Ectodermal cell (in vitro differentiated cells): Measurements from ENCODE around the gene RNF157.
"Not testable (repeated sequence)": the region's sequence is repeated elsewhere in the genome, so short reads cannot be mapped to it uniquely, and the experiment has no call there.

Experiments
- H3K27ac ChIP-seq: 2 replicates; pipeline ENCODE4 v1.7.0; 2013; ENCODE audit warnings: mild to moderate bottlenecking, low read depth, low read length; ENCODE audit not compliant: insufficient read depth, poor library complexity, severe bottlenecking
- H3K27me3 ChIP-seq: 2 replicates; pipeline ENCODE4 v1.7.0; 2013; ENCODE audit warnings: mild to moderate bottlenecking, low read length; ENCODE audit not compliant: insufficient read depth, control insufficient read depth, poor library complexity, severe bottlenecking
- H3K36me3 ChIP-seq: one replicate; pipeline ENCODE4 v1.7.0; 2013; ENCODE audit warnings: low read length; ENCODE audit not compliant: control insufficient read depth, insufficient read depth
- H3K4me1 ChIP-seq: one replicate; pipeline ENCODE4 v1.7.0; 2013; ENCODE audit warnings: low read length; ENCODE audit not compliant: control insufficient read depth, insufficient read depth
- H3K4me3 ChIP-seq: 2 replicates; pipeline ENCODE4 v1.7.0; 2013; ENCODE audit warnings: low read depth, low read length, control low read depth; ENCODE audit not compliant: insufficient read depth
- H3K9me3 ChIP-seq: 2 replicates; pipeline ENCODE4 v1.7.0; 2013; ENCODE audit warnings: mild to moderate bottlenecking, low read length, moderate library complexity; ENCODE audit not compliant: control insufficient read depth
- WGBS, 2 experiments: methylation state at CpG; one replicate each; pipeline ENCODE4 v1.1.7; 2013; ENCODE audit warnings: missing lambda C conversion rate in 2 of 2; 5-methylcytosine and 5-hydroxymethylcytosine counted together

The RNF157 gene

GRCh38 chr17:76262732-76263344 is 22.5 kb upstream of the RNF157 start:
- H3K27ac ChIP-seq: no peak overlapping the region
- no peaks in the 10 kb centered on the region for H3K36me3 ChIP-seq
- 80 to 85% methylated on average over 9 of the region's 9 CpGs for WGBS, 2 experiments
- H3K4me3 ChIP-seq: no peak overlapping the region
- peaks cover 18% of the 10 kb centered on the region for H3K4me1 ChIP-seq
- H3K9me3 ChIP-seq: no peaks in the 10 kb centered on the region
- H3K27me3 ChIP-seq: no peaks in the 10 kb centered on the region

DNA sequence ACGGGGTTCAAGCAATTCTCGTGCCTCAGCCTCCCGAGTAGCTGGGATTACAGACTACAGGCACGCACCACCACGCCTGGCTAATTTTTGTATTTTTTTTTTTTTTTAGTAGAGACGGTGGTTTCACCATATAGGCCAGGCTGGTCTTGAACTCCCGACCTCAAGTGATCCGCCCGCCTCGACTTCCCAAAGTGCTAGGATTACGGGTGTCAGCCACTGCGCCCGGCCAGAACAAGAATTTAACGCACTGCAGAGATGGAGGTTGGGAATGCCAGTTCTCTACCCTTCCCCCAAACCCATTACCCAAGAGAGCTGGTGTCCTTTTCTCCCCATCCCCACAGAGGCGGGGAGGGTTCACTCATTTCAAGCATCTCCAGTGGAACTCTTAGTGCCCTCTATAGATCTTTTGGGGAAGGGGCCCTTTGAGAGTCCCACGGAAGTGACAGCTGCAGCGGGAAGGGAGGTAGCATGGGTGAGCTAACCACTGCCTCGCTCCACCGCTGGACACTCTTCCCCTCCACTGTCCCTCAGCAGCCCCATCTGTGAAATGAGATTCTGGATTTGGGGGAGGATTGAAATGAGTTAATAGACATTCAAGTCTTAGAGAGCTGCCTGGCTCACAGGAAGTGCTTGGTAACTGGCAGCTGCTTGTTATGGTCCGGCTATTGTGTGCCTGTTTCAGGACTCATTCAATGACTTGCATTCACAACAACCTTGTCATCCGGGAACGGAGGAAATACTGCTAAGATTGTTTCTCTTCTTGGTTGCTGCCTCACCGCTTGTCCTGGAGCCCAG is 21.3 kb upstream of the RNF157 start:
- 89 to 91% methylated on average over 23 of the region's 23 CpGs for whole genome bisulfite sequencing, 2 experiments
- peaks cover 7% of the 10 kb centered on the region for H3K4me1 ChIP-seq
- H3K4me3 ChIP-seq: no peak overlapping the region
- no peaks in the 10 kb centered on the region for H3K27me3 ChIP-seq
- H3K9me3 ChIP-seq: no peaks in the 10 kb centered on the region
- H3K36me3 ChIP-seq: no peaks in the 10 kb centered on the region
- H3K27ac ChIP-seq: no peak overlapping the region

DNA sequence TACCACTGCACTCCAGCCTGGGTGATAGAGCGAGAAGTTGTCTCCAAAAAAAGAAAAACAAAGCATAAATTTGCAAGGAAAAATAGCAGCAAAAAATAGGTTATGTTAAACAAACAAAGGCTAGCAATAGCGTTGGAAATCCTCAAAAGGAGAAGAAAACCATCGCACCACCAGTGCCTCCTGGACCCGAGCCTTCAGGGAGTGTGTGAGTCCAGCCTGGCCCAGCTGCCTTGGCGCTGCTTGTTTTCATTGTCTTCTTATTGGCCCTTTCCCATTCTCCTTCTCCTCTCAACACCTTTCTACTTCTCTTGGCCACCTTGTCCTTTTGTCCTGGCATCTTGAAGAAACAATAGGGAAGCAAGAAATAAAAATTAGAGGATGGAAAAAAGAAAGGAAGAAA is 20.4 kb upstream of the RNF157 start:
- Histone ChIP-seq H3K4me3 (no peak overlapping the region), H3K9me3 (no peaks in the 10 kb centered on the region), H3K4me1 (peaks cover 4% of the 10 kb centered on the region), H3K27me3 (no peaks in the 10 kb centered on the region), H3K36me3 (no peaks in the 10 kb centered on the region), H3K27ac (no peak overlapping the region)
- WGBS, 2 experiments: 81% methylated on average over 5 of the region's 5 CpGs

- Histone ChIP-seq H3K9me3 (no peaks in the 10 kb centered on the region), H3K27me3 (no peaks in the 10 kb centered on the region), H3K27ac (no peak overlapping the region), H3K4me1 (peaks cover 4% of the 10 kb centered on the region), H3K4me3 (no peak overlapping the region), H3K36me3 (no peaks in the 10 kb centered on the region)
- WGBS, 2 experiments: 93 to 96% methylated on average over 7 of the region's 7 CpGs
Measured at GRCh38 chr17:76260220-76260619, 19.9 kb upstream of the RNF157 start.

DNA sequence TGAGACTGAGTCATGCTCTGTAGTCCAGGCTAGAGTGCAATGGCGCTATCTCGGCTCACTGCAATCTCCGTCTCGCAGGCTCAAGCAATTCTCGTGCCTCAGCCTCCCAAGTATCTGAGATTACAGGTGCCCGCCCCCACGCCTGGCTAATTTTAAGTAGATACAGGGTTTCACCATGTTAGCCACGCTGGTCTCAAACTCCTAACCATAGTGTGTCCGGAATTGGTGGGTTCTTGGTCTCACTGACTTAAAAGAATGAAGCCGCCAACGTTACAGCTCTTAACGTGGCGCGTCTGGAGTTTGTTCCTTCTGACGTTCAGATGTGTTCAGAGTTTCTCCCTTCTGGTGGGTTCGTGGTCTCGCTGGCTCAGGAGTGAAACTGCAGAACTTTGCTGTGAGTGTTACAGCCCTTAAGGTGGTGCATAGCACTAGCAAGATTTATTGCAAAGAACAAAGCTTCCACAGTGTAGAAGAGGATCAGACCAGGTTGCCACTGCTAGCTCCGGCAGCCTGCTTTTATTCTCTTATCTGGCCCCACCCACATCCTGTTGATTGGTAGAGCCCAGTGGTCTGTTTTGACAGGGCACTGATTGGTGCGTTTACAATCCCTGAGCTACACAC is 16.2 kb upstream of the RNF157 start:
- H3K36me3 ChIP-seq, H3K9me3 ChIP-seq, H3K27ac ChIP-seq, H3K4me3 ChIP-seq, H3K27me3 ChIP-seq, H3K4me1 ChIP-seq: not testable (repeated sequence)
- 94 to 95% methylated on average over 19 of the region's 19 CpGs for WGBS, 2 experiments

DNA sequence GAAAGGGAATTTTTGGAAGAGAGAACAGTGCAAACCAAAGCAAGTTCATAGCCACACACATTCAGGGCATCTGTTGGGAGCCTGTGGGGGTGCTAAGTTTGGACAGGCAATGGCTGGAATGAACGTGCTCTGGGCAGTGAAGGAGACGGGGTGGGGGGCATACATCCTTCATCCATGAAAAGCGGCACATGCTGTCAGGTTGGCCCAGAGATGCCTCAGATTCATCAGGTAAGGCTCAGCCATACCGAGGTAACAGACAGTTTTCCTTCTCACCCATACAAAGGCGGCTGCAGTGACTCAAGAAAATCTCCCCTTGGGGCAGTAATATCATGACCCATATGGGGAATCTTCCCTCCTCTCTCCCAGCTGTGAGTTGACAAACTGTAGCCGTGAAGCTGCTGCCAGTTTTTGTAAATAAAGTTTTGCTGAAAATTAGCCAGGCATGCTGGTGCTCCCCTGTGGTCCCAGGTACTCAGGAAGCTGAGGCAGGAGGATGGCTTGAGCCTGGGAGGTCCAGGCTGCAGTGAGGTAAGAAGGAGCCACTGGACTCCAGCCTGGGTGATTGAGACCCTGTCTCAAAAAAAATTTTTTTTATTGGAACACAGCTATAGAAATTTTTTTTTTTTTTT is 15.6 kb upstream of the RNF157 start:
- H3K36me3 ChIP-seq: no peaks in the 10 kb centered on the region
- H3K4me3 ChIP-seq: no peak overlapping the region
- no peaks in the 10 kb centered on the region for H3K27me3 ChIP-seq
- H3K9me3 ChIP-seq: no peaks in the 10 kb centered on the region
- WGBS, 2 experiments: 93 to 94% methylated on average over 6 of the region's 6 CpGs
- H3K27ac ChIP-seq: no peak overlapping the region
- peaks cover 4% of the 10 kb centered on the region for H3K4me1 ChIP-seq

- Histone ChIP-seq H3K27ac (no peak overlapping the region), H3K9me3 (no peaks in the 10 kb centered on the region), H3K4me1 (peaks cover 2% of the 10 kb centered on the region), H3K27me3 (no peaks in the 10 kb centered on the region), H3K4me3 (no peak overlapping the region), H3K36me3 (no peaks in the 10 kb centered on the region)
- WGBS, 2 experiments: 91 to 94% methylated on average over 5 of the region's 5 CpGs
Measured at GRCh38 chr17:76254275-76254674, 14.0 kb upstream of the RNF157 start.

DNA sequence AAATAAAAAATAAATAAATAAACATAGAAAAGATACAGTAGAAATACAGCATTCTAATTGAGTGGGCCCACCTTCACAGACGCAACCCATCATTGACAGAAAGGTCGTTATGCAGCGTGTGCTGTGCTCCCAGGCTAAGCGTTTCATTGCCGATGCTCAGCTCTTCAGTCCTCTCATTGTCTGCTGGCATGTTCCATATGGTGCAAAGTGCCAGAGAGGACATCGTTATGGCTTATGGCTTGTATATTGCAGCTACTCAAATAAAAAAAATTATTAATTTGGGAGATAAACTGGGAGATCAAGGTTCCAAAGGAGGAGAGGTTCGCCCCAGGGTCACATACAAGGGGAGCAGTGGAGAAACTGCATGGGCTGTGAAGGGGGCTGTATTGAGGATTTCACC is 13.5 kb upstream of the RNF157 start:
- 94 to 95% methylated on average over 7 of the region's 7 CpGs for WGBS, 2 experiments
- H3K9me3 ChIP-seq: no peaks in the 10 kb centered on the region
- H3K4me1 ChIP-seq: no peaks in the 10 kb centered on the region
- H3K36me3 ChIP-seq: no peaks in the 10 kb centered on the region
- H3K4me3 ChIP-seq: no peak overlapping the region
- H3K27me3 ChIP-seq: no peaks in the 10 kb centered on the region
- no peak overlapping the region for H3K27ac ChIP-seq

- H3K27me3 ChIP-seq, H3K9me3 ChIP-seq, H3K27ac ChIP-seq, H3K36me3 ChIP-seq, H3K4me1 ChIP-seq, H3K4me3 ChIP-seq: not testable (repeated sequence)
- 92 to 93% methylated on average over 23 of the region's 23 CpGs for WGBS, 2 experiments
Measured at GRCh38 chr17:76252967-76253766, 12.9 kb upstream of the RNF157 start.
